ENCODE measurements around the gene RAB40A.

GRCh38 chrX:103552236-103552635 lies 32.9 kb upstream of the RAB40A start:
- TF ChIP-seq SREBF2 (IDR thresholded peaks at IDR 0.05; ENCODE audit: low read length) (no peak), CBX3 (IDR thresholded peaks at IDR 0.05; ENCODE audit: borderline replicate concordance, low read depth) (no peak), LARP7 (IDR thresholded peaks at IDR 0.05) (no peak)

Measured in GM12878 (cell line).